ENCODE results near the gene SPP1.

GRCh38 chr4:88010966-88011365 lies 35.5 kb downstream of the SPP1 start:
- TF ChIP-seq FOXK2 (IDR thresholded peaks at IDR 0.05) = no peak
- TF ChIP-seq CREM (IDR thresholded peaks at IDR 0.05; ENCODE audit: low read depth) = no peak

All from GM12878 (cell line).